HepG2 (cell line): Measurements from ENCODE around the gene HAPLN3. TPM values are rescaled to one million over a fixed set of nuclear protein-coding genes. Genes with fewer than 3 reads are reported as not detected.

Experiments
- BRF2 ChIP-seq: sonication (generic); formaldehyde crosslinking; IDR thresholded peaks from 2 replicates; pipeline ENCODE4 v1.8.1; 2022; ENCODE audit warnings: mild to moderate bottlenecking, missing genetic modification reagents
- EP300 ChIP-seq, 3 experiments: sonication (generic) in 1 of 3; formaldehyde crosslinking in 1 of 3; IDR thresholded peaks; 2 replicates each; pipeline versions ENCODE4 v1.5.1 to v1.6.1; 2011 to 2020; ENCODE audit warnings: low read depth in 2 of 3, low read length in 2 of 3, borderline replicate concordance in 1 of 3, improper control_type of control experiment in 1 of 3, mild to moderate bottlenecking in 1 of 3, missing genetic modification reagents in 1 of 3, moderate library complexity in 1 of 3
- MYPOP ChIP-seq: sonication (generic); formaldehyde crosslinking; IDR thresholded peaks from 2 replicates; pipeline ENCODE4 v1.8.1; 2023; ENCODE audit warnings: mild to moderate bottlenecking, moderate library complexity, missing genetic modification reagents
- PBX2 ChIP-seq: IDR thresholded peaks from 2 replicates; pipeline ENCODE4 v1.6.1; 2016; ENCODE audit warnings: control low read depth
- SP5 ChIP-seq: IDR thresholded peaks from 2 replicates; pipeline ENCODE4 v1.6.1; 2016; ENCODE audit warnings: low read depth, borderline replicate concordance
- ZHX1 ChIP-seq: sonication (generic); formaldehyde crosslinking; IDR thresholded peaks from 2 replicates; pipeline ENCODE4 v1.8.1; 2022; ENCODE audit warnings: low read depth, mild to moderate bottlenecking, missing genetic modification reagents
- ZNF362 ChIP-seq: sonication (generic); formaldehyde crosslinking; IDR thresholded peaks from 2 replicates; pipeline ENCODE4 v1.4.0; 2020; ENCODE audit warnings: missing genetic modification reagents, mild to moderate bottlenecking, borderline replicate concordance
- polyA plus RNA-seq, 8 experiments: library from polyadenylated mRNA; depleted of rRNA in 3 of 8; stranded (reverse) in 7 of 8; unstranded in 1 of 8; fragments of >200 nt; fragmentation: Illumina TruSeq in 4 of 8; extraction: Trizol in 4 of 8; gene quantifications; 2 replicates each; pipeline versions ENCODE4 v1.2.1 to v1.2.3, GENCODE V29; 2011 to 2016; ENCODE audit warnings: low read depth in 4 of 8, missing spikeins in 1 of 8, mixed read lengths in 1 of 8; ENCODE audit not compliant: insufficient read depth in 1 of 8
- total RNA-seq, 5 experiments: library from RNA; depleted of rRNA; stranded (reverse); fragments of >200 nt; fragmentation: Illumina TruSeq; extraction: Trizol; gene quantifications; 2 replicates each; pipeline ENCODE4 v1.2.3, GENCODE V29; 2016; ENCODE audit warnings: low read depth in 1 of 5

Gene HAPLN3
- total and polyA plus RNA-seq, 2 of the 13 experiments (the other 11 are each of a cell fraction or from before 2014, with no cell fraction given), result 0.09 TPM; not detected in 1

- TF ChIP-seq EP300 (IDR thresholded peaks at IDR 0.05; ENCODE audit: low read depth in 2 of 2, low read length in 2 of 2) (no peak), EP300 (CRISPR knock-in tag; IDR thresholded peaks at IDR 0.05; ENCODE audit: borderline replicate concordance) (no peak), ZNF362 (no peak), SP5 (CRISPR knock-in tag) (0 out of 2 replicates have a peak, but pooled peaks have one; percentile 28), ZHX1 (CRISPR knock-in tag) (no peak), BRF2 (CRISPR knock-in tag) (no peak), MYPOP (peak; percentile 72), PBX2 (CRISPR knock-in tag) (no peak)
Measured at GRCh38 chr15:88913017-88913849, 17.9 kb upstream of the HAPLN3 start, which contains the start of gene MFGE8 (continued).
